Measurements from ENCODE around the gene C9orf50. TPM values are rescaled to one million over a fixed set of nuclear protein-coding genes. Genes with fewer than 3 reads are reported as not detected.
"Not testable (repeated sequence)": the region's sequence is repeated elsewhere in the genome, so short reads cannot be mapped to it uniquely, and the experiment has no call there.

Gene C9orf50
- polyA plus RNA-seq, 2 of the 4 experiments (the other 2 are of a cell fraction): 0.05 to 0.10 TPM

DNA sequence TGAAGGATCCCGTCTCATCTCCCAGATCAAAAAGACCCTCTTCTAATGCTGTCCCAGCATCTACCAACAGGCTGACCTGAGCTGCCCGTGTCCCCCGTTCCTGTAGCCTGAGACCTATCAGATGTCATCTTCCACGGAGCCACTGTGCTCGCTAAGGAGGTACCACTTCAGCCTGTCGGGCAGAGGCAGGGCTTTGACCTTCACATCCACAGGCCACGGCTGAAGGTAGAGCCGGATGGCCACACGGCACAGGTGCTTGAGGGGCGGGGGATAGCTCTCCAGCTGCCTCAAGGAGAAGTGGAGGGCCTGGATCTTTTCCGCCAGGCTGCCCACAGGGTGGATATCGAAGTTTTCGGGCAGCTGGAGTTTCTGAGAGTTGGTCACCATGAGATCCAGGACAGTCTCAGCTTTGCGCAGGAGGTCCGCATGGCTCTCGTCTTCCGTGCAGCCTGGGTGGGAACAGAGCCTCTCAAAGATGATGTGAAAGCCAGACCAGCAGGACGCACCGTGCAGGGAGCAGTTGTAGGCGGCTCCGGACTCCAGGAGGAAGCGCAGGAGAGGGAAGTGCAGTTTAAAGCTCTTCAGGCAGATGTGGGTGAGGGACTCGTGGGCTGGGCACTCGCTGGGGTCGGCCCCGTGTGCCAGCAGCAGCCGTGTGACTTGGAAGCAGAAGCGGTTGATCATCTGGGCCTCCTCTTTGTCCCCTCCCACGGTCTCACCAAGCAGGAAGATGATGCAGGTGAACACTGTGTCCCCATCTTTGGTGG lies 17.0 kb upstream of the C9orf50 start (continued):
- TF ChIP-seq SMC3 (IDR thresholded peaks at IDR 0.05): no peak

DNA sequence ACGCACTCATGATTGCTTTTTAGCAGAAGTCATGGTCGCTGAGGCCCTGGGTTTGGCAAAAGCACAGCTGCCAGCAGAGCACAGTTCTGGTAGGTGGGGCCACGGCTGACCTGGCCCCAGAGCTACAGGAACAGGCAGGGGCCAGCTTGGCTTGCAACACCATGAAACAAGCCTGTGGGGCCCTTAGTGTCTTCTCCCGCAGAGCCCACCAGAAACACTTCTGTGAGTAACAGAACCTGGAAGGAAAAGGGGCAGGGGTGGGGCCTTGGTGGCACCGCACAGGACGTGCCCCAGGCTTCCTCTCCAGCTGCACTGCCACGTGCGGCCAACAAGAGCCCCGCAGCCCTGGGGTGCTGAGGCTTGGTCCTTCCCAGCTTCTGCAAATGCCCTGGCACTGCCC lies 16.2 kb upstream of the C9orf50 start:
- CTCF ChIA-PET: interaction anchor here (3.1 to 26.2 kb wide), 5 partner anchors 9 to 503 kb away, joined by 16 to 947 read pairs (median 136); partner anchors contain the start of gene NTMT1
- POLR2A ChIA-PET: interaction anchor here (0.8 to 1.8 kb wide), 3 partner anchors 61 to 505 kb away, joined by 3 to 4 read pairs (median 4); no protein-coding TSS in a partner anchor

DNA sequence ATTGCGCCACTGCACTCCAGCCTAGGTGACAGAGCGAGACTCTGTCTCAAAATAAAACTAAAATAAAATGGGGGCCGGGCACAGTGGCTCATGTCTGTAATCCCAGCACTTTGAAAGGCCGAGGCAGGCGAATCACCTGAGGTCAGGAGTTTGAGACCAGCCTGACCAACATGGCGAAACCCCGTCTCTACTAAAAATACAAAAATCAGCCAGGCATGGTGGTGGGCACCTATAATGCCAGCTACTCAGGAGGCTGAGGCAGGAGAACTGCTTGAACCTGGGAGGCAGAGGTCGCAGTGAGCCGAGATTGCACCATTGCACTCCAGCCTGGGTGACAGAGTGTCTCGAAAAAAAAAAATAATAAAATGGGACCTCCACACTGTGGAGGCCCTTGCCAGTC lies 15.4 kb upstream of the C9orf50 start:
- DNase-seq (ENCODE audit: low read depth in 1 of 2, low spot score in 1 of 2); H3K9me3 ChIP-seq; FAIRE-seq; ATAC-seq; H3K4me2 ChIP-seq; H3K4me3 ChIP-seq; H3K27ac ChIP-seq: not testable (repeated sequence)
- peaks cover 12% of the 10 kb centered on the region for H3K4me1 ChIP-seq
- ChIA-PET POLR2A (interaction anchor here (0.7 to 1.8 kb wide), 2 partner anchors 10 to 497 kb away, joined by 3 to 4 read pairs; no protein-coding TSS in a partner anchor), CTCF (interaction anchor here (2.6 to 26.2 kb wide), 5 partner anchors 8 to 503 kb away, joined by 8 to 947 read pairs (median 136); partner anchors contain the start of gene NTMT1)
- WGBS (ENCODE audit: missing lambda C conversion rate): 91% methylated on average over 10 of the region's 10 CpGs

More for the DNA sequence above, 16.2 kb upstream of the C9orf50 start:
- Histone ChIP-seq H3K27ac (no peak overlapping the region), H3K4me2 (no peak overlapping the region), H3K4me3 (no peak overlapping the region), H3K4me1 (peaks cover 12% of the 10 kb centered on the region), H3K9me3 (no peaks in the 10 kb centered on the region)
- DNase-seq (ENCODE audit: low read depth in 1 of 2, low spot score in 1 of 2) (no peak), FAIRE-seq (no peak), ATAC-seq (no peak)
- TF ChIP-seq, protein P1, sequence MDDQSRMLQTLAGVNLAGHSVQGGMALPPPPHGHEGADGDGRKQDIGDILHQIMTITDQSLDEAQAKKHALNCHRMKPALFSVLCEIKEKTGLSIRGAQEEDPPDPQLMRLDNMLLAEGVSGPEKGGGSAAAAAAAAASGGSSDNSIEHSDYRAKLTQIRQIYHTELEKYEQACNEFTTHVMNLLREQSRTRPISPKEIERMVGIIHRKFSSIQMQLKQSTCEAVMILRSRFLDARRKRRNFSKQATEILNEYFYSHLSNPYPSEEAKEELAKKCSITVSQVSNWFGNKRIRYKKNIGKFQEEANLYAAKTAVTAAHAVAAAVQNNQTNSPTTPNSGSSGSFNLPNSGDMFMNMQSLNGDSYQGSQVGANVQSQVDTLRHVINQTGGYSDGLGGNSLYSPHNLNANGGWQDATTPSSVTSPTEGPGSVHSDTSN (IDR thresholded peaks at IDR 0.05): 0 out of 2 replicates have a peak, but pooled peaks have one; percentile 17
- TF ChIP-seq CHD2 (IDR thresholded peaks at IDR 0.05; ENCODE audit: low read length, partially characterized antibody) (no peak), GATA3 (IDR thresholded peaks at IDR 0.05; ENCODE audit: borderline replicate concordance) (no peak)
- 86% methylated on average over 8 of the region's 9 CpGs for WGBS (ENCODE audit: missing lambda C conversion rate)

DNA sequence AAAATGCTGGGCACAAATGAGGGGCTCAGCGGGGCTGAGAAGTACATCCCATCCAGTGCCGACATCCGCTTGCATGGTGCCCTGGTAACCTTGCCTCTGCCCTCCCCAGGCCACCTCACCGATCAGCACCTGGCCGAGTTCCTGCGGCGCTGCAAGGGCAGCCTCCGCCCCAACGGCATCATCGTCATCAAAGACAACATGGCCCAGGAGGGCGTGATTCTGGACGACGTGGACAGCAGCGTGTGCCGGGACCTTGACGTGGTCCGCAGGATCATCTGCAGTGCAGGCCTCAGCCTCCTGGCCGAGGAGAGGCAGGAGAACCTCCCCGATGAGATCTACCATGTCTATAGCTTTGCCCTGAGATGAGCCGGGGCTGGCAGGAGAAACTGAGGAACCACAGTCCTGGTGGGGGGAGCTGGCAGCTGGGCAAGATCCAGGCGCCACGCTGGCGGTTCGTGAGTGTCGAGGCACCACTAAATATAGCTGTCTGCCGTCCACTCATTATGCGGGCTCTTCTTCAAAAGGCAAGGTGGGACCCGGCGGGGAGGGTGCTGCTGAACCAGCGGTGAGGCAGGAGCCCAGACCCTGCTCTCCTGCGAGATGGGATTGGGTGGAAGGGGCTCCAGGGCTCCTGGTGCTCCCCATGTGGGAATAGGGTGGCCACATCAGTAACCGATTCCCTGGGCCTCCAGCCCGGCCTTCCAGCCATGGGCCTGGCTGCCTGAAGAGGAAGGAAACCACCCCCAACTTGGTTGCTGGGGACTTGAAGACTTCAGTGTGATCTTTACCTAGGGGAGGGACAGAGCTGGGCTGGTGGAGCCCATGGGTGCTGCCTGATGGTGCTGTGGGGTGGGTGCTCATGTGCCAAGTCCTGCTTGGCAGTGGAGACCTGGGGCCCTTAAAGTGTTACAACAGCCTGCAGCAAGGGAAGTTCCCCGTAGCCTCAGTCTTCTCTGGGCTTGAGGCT lies 14.5 kb upstream of the C9orf50 start:
- POLR2A ChIA-PET: no interaction called here
- no peak overlapping the region for H3K4me2 ChIP-seq
- CTCF ChIA-PET: interaction anchor here (1.0 to 26.2 kb wide), 3 partner anchors 11 to 502 kb away, joined by 4 to 947 read pairs (median 8); no protein-coding TSS in a partner anchor
- WGBS (ENCODE audit: missing lambda C conversion rate): 91% methylated on average over 32 of the region's 34 CpGs
- no peak overlapping the region for H3K27ac ChIP-seq
- H3K9me3 ChIP-seq: no peaks in the 10 kb centered on the region
- TF ChIP-seq HEYL (CRISPR knock-in tag; IDR thresholded peaks at IDR 0.05): no peak
- TF ChIP-seq HDAC2 (IDR thresholded peaks at IDR 0.05): no peak
- DNase-seq (ENCODE audit: low read depth in 1 of 2, low spot score in 1 of 2) (no peak), ATAC-seq (no peak), FAIRE-seq (no peak)
- H3K4me1 ChIP-seq: peaks cover 10% of the 10 kb centered on the region
- no peak overlapping the region for H3K4me3 ChIP-seq

DNA sequence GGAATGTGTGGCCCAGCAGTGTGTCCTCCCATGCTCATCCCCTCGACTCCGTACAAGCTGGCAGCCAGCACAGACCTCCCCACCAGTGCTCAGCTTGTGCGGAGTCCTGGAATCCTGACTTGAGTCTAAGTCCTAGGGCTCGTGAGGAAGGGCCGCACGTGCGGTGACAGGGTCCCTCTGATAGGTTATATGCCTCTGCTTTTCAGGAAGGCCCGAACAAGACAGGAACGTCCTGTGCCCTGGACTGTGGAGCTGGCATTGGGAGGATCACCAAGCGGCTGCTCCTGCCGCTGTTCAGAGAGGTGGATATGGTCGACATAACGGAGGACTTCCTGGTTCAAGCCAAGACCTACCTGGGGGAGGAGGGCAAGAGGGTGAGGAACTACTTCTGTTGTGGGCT lies 12.9 kb upstream of the C9orf50 start:
- FAIRE-seq: no peak
- Histone ChIP-seq H3K4me3 (no peak overlapping the region), H3K9me3 (no peaks in the 10 kb centered on the region), H3K27ac (no peak overlapping the region), H3K4me1 (peaks cover 7% of the 10 kb centered on the region; the same call in 2 of the 3 replicates), H3K4me2 (no peak overlapping the region)
- ATAC-seq: no peak
- ChIA-PET POLR2A (interaction anchor here (0.6 kb wide), 1 partner anchor 8 kb away, joined by 3 read pairs; the partner anchor contains the start of gene NTMT1), CTCF (interaction anchor here (0.9 to 26.2 kb wide), 6 partner anchors 6 to 500 kb away, joined by 3 to 947 read pairs (median 12); partner anchors contain the start of gene ASB6)
- no peak for DNase-seq (ENCODE audit: low read depth in 1 of 2, low spot score in 1 of 2)
- 96% methylated on average over 12 of the region's 13 CpGs for WGBS (ENCODE audit: missing lambda C conversion rate)
- TF ChIP-seq GATA3 (IDR thresholded peaks at IDR 0.05; ENCODE audit: borderline replicate concordance): no peak
- no peak for TF ChIP-seq TFCP2L1 (CRISPR knock-in tag; IDR thresholded peaks at IDR 0.05)
- no peak for TF ChIP-seq POLR2AphosphoS2 (conservative IDR thresholded peaks at IDR 0.05; ENCODE audit: low read length)
- no peak for TF ChIP-seq RFX5 (IDR thresholded peaks at IDR 0.05)
- TF ChIP-seq HOXB5 (CRISPR knock-in tag; IDR thresholded peaks at IDR 0.05): no peak

Data from A549 (cell line).